HUDEP-2 (cell line): ENCODE data around the gene SH3BGRL2.
A peak's percentile ranks its signal among the peaks of the same experiment; 100 is the strongest.

Experiments used
- DNase-seq, 76 experiments: peaks; one replicate each; lab custom pipeline; 2025; ENCODE audit not compliant: unreplicated experiment in 76 of 76; lab: John Stamatoyannopoulos, UW

SH3BGRL2 gene

DNA sequence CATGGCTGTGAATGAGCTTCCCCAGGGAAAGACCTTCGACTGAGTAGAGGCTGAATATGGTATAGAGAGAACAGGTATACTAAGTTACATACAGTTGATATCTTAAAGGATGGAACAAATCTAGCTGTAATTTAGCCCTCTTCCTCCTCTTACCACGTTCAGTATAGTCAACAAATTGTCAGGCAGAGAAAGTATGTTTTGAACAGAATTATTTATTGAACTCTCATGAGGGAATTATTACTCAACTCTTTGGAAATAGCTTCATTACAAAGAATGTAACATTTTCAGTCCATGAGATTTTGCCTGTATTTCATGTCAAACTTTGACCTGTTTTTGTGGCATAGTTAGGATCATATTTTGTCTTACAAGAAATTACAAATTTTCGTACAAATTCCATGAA lies 63.0 kb downstream of the SH3BGRL2 start:
- no peak for DNase-seq

DNA sequence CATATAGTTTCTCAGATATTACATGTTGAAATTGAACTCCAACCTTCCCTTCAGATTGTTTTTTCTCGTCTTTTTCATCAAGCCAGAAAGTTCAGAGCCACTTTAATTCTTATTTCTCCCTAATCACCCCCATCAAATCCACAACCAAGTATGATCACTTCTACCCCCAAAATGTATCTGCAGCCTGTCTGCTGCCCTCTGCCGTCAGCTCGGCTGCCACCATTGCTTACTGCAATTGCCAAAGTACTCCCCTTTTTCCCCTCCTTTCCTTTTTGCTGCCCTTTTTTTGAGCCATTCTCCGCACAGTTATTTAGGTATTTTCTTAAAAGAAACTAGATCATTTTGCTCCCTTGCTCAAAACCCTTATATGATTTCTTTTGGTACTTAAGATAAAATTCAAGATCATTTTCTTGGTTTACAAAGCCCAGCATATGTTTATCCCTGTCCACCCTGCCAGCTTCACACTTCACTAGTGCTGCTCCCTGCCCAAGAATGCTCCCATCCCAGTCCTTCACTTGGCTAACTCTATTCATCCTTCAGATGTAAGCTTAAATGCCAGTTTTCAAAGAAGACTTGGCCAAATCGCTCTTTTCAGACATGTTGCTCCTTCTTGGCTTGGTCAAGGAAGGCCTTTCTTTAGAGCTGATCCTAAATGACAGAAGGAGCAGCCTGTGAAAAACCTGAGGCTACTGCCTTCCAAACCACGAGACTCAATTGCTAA lies 63.7 kb downstream of the SH3BGRL2 start:
- no peak for DNase-seq

- DNase-seq, result no peak
These were observed 66.3 kb downstream of the SH3BGRL2 start for GRCh38 chr6:79697430-79697829.

- no peak for DNase-seq
These were observed 68.5 kb downstream of the SH3BGRL2 start for GRCh38 chr6:79699606-79700005.

- DNase-seq, result no peak
These were observed 71.6 kb downstream of the SH3BGRL2 start for GRCh38 chr6:79702691-79703090.

DNA sequence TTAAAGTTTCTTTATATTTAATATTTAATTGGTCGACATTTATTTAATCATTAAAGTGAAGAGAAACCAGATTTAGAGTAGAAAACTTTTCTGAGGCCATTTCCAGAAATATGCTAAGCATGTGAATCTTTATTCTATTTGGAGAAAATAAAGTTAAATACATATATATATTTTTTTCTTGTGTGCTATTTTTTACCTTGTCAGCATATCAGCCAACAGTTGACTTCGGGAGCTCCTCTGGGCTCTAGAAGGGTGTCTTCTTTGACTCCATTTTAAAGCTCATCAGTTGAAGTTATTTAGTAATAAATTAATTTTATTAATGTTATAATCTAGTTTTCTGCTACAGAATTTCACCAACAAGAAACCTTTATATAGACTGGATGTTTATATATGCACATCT lies 73.1 kb downstream of the SH3BGRL2 start:
- DNase-seq, result no peak

DNA sequence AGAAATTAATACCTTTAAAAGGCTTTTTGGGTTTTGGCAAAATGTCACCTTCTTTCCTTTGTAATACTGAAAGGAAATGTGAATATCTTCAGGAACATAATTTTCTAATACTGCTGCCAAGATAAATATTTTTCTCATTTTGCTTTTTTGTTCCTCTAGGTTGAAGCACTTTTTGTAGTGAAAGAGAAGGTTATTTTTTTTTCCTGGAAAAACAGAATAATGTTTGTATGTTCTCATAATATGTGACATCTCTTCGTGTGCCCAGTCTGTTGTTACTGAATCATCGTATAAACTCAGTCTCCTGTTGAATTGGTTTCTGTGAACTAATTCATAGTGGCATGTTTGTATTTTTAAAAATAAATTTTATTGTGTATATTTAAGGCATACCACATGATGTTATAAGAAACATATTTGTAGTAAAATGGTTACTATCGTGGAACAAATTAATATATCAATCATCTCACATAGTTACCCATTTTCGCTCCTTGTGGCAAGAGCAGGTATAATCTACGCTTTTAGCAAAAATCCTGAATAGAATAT lies 74.4 kb downstream of the SH3BGRL2 start:
- no peak for DNase-seq

GRCh38 chr6:79706527-79706926 lies 75.4 kb downstream of the SH3BGRL2 start:
- DNase-seq, result no peak

- DNase-seq, result no peak
These were observed 76.5 kb downstream of the SH3BGRL2 start for GRCh38 chr6:79707621-79708020.

DNA sequence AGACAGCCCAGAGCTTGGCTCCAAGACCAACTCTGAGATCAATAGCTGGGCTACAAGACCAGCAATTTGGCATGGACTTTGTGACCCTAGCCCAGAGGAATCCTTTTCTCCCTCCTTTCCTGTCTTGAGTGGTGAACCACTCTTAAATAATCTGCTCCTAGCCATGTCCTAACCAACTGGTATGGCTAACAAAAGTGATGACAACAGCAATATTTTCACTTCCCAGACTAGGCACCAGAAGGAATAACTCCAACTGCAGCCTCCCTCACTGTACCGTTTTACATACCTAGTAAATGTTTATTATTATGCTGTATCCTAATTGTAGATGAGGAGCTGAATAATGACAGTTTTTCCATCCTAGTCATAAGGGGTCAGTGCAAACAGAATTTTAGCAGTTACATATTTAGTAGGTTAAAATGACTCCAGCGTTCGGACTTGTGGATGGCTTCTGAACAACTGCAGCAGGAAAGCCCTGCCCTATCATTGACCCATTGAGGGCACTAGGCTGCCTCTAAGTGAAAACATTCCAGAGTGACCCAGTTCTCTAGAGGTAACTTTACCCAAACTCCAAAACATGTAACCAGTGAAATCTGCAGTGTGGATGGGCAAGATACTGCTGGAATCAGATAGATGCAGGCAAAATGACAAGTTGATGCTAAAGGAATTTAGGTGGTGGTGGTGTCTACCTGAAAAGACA lies 77.1 kb downstream of the SH3BGRL2 start:
- no peak for DNase-seq

GRCh38 chr6:79710127-79710526 lies 79.0 kb downstream of the SH3BGRL2 start:
- DNase-seq, result no peak

- no peak for DNase-seq
These were observed 80.0 kb downstream of the SH3BGRL2 start for GRCh38 chr6:79711167-79711566.

GRCh38 chr6:79712144-79712543 lies 81.0 kb downstream of the SH3BGRL2 start:
- no peak for DNase-seq

GRCh38 chr6:79712616-79713135 lies 81.5 kb downstream of the SH3BGRL2 start:
- no peak for DNase-seq

DNA sequence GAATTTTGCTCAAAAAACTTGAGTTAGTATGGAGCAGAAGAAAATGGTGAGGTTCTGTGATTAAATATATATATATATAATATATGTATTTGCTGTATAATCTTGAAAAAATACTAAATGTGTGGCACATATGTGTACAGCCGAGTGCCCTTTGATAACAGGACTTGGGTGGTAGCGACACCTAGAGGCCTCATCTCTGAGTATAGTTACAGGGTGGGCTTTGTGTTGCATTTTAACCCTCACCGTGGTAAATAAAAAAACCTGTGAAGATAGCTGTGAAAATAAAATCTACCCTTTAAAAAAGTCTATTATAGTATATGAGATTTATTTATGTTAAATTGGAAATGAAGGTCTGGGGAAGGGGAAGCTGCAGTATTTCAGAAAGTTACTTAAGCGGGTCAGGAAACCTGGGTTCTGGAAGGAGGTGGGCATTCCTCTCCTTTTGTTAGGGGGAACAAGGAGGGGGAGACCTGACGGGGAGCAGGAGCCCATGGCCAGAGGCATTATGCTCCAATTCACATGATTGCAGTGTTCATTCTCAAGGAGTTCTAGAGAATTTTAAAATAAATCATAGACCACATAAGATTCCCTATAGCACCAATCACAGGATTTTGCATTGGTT lies 82.7 kb downstream of the SH3BGRL2 start:
- peak in 23 of 76 experiments; percentile 2 to 52 (median 24) for DNase-seq

DNA sequence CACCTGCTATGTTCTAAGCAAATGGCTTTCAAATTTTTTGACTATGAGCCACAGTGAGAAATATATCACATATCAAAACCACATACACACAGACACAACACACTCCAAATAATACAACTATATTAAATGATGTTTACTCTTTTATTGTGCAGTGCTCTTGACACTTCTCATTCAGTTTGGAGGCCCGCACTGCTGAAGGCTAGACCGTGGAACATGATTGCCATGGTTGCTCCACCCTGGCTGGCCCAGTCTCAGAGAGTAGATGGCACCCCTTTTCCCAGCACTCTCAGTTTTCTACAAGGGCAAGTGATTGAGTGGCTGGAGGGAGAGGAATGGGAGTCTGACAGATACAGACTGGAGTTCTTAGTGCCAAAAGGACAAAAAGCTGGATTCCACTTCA lies 86.9 kb downstream of the SH3BGRL2 start:
- DNase-seq, result no peak

GRCh38 chr6:79718509-79719247 lies 87.5 kb downstream of the SH3BGRL2 start:
- DNase-seq, result no peak

GRCh38 chr6:79719248-79719960 lies 88.3 kb downstream of the SH3BGRL2 start:
- peak in 6 of 76 experiments; percentile 6 to 44 (median 28) for DNase-seq

DNA sequence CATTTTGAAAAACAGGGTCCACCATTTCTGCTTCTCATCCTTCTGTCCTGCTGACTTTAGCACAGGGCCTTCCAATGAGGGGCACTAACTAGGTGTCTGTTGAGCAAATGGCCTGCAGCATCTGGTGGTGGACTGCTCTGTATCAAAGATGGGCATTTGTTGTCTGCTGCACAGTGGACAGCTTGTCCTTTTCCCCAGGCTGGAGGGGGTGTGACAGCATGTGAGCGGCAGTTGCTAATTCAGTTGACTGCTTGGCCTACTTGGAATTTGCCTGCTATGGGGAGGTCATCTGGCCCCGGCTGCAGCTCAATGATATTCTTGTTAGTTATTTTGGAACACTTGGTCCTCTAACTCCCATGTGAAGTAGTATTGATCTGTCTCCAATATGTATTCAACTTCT lies 93.7 kb downstream of the SH3BGRL2 start:
- no peak for DNase-seq

DNA sequence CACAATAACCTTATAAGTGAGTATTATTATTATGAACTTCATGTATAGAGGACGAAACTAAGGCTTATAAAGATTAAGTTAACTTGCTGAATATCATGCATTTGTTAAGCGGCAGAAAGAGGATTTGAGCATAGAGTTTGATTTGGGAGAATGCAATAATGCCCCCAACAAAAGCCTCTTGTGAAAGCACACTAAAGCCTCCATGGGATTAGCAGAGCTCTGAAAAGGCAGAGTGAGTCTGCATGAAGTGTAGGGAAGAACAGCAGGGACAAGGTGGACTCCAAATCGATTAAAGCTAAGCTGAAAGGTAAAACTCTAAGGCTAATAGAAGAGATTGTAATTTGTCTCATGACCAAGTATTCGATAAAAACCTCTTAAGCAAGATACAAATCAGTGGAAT lies 100.3 kb downstream of the SH3BGRL2 start:
- no peak for DNase-seq
